DND-41 (cell line): ENCODE data around the gene SLC30A10.

Experiments
- CTCF ChIP-seq: IDR thresholded peaks from 2 replicates; pipeline ENCODE4 v1.5.1; 2012; ENCODE audit warnings: borderline replicate concordance, low read length, moderate library complexity, mild to moderate bottlenecking; ENCODE audit not compliant: poor library complexity, severe bottlenecking; ENCODE audit errors: extremely low read depth
- EZH2 ChIP-seq: IDR thresholded peaks from 3 replicates; pipeline ENCODE4 v1.6.1; 2012; ENCODE audit warnings: borderline replicate concordance, low read depth, mild to moderate bottlenecking, moderate library complexity, low read length, inconsistent platforms; ENCODE audit not compliant: severe bottlenecking

GRCh38 chr1:219959540-219960203 is 31.3 kb upstream of the SLC30A10 start:
- TF ChIP-seq CTCF: no peak
- no peak for TF ChIP-seq EZH2
